Stimulated activated CD4-positive, alpha-beta T cell treated with anti-CD3 and anti-CD28 coated beads, Interleukin-4, amount 100 ng/mL, for 48 hours (primary cell): ENCODE results near the gene PI4KA.
"Not testable (repeated sequence)": the region's sequence is repeated elsewhere in the genome, so short reads cannot be mapped to it uniquely, and the experiment has no call there.

Experiments used
- DNase-seq, 2 donors: peaks; one replicate each; pipeline ENCODE4 v3.0.0-alpha.2; 2020; ENCODE audit warnings: low read depth in 2 of 2

The PI4KA gene

DNA sequence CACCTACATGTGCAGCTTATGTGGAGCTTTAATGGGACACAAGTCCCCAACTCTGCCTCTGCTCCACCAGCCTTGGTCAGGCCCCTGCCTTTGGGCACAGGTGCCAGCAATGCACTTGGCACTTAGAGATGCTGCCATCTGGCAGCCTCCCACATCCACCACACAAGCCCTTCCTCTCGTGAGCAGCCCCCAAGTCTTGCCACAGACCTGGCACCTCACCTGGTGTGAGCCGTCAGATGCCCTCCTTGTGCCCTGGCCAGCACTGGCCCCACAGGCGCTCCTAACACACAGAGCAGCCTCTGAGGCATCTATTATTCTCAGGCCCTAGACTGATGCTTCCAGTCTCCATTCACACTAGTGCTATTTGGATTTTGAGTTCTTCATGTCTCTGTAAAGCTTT lies 109.2 kb downstream of the PI4KA start:
- DNase-seq: no peak

DNA sequence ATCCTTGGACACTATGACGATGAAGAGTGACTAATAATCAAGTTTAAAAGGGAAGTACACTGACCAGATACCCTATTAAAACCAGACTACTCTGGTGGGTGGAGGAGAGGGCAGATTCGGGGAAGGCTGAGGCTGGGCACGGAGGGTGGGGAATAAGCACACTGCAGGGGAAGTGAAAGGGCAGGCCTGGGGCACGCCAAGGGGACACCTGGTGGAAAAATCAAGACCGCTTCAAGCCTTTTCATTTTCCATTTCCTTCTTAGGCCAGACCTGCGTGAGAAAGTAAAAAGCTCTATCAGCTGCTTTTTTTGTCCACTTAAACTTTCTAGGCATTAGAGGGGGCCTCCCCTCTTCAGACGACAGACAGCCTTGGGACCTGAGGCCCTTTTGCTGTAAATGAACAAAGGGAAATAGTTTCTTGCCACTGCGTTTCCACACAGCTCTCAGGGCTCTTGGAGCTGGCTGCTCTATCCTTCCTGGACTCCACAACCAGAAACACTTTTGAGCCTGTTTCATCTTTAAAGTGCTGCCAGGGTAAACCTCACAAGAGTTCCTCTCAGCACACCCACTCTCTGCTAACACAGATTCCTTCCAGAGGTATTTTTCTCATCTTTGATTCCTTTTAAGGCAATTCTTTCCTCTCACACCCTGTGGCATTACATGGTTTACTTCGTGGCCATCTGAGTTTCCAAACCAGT lies 109.7 kb downstream of the PI4KA start:
- no peak for DNase-seq

DNA sequence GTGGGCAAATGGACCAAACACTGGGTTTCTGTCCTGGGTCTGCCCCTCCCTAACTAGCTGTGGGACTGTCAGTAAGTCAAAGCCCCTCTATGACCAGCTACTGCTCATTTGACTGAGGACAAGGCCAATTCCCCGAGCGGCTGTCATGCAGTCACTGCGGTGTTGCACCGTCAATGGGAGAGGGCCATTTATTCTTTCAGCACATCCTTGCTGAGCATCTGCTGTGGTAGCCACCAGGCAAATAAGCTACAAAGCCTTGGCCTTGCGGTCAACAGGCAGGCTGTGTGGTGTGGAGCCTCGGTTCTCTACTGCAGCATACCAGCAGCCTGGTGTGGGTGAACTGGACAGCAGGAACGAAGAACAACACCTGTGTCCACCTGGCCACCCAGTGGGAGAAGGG lies 110.5 kb downstream of the PI4KA start:
- DNase-seq: no peak

DNA sequence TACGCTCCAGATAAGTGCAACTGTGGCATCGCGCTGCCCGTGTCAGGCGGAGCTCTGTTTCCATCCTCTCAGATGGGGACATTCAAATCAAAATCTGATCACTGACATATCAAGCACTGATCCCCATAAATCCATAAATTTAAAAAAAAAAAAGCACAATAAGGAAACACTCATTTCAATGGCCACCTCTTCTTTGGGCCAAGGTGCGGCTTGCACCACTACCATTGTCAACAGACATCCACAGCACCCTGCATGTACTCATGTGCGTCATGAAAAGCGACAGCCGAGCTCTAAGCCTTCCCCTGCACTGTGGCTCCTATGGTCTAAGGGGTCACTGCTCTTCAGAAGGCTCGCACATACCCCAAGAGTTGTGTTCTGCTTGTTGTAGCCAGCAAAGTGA lies 111.4 kb downstream of the PI4KA start:
- DNase-seq: no peak

DNA sequence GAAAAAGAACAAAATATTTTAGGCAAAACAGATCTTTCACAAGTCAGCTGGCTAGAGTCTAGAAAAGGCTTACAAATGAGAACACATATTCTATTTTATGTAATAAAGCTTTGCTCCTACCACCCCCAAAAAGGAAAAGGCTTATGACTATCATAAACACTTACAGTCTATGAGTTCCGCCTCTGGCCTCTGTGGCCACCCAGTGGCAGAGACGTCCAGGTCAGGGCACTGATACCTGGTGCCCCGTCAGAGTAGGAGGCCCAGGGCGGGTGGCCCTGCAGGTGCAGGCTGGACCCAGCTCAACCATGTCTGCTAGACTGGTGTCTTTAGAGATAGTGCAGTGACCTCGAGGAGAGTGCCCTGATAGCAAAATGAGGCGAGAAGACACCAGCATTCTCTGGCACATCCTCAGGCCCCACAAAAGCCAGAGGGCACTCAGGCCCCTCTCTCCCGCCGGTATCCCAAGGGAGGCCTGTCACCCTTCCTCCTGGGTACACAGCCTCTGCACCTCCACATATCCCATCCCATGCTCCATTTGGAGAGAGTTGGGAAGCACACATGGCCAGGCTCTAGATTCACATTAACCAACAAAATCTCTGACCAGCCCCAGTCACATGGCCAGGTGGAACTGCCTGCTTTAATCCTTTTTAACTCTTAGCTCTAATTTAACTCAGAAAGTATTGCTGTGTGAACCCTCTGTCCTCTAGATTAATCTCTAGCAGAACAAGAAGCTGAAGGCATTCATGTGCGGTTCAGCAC lies 112.0 kb downstream of the PI4KA start:
- no peak for DNase-seq

DNA sequence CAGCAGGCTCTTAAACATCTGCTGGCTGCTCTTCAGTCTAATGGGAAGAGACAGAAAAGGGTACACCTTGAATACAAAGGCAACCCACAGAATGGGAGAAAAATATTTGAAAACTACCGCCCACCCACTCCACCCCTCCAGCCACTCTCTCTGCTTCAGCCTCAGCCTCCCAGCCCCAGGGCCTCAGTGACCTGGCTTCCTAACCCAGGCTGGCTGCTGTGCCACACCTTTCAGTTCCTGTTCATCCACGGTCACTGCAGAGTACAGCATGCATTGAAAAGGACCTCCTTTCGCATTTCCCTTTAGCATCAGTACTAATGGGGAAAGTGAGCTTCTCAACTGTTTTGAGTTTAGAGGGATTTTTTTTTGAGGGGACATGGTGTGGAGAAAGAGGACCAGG lies 113.5 kb downstream of the PI4KA start:
- no peak for DNase-seq

DNA sequence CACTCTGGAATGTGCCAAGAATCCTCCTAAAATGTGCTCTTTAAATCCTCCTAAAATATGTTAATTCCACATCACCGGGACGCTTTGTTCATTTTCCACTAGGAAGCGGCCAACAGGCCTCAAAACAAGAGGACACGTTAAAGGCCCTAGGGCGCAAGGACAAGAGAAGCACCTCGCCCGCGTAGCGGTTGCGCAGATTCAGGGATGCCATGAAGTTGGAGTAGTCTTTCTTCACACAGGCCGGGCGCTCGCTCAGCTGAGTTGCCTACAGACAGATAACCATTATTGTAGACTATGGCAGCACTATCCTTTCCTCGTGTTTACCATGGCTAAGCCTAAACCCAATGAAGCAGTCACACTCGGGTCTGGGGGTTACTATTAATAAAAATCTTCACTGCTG lies 114.2 kb downstream of the PI4KA start:
- no peak for DNase-seq

DNA sequence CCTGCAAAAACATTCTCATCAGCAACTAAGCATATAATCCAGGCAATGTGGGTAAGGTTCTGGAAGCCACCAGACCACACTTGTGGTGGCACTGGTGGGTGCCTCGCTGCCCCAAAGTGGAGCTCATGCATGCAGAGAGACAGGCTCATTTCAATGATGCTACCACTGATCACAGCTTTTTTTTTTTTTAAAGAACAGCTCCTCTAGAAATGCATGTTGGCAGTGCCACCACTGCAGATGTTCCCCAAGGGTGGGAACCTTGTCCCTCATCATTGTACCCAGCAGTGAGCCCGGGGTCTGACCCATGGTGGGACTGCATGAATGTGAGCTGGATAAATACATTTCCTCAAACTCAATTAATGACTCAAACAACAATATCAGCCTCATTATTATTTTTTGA lies 115.8 kb downstream of the PI4KA start:
- DNase-seq: no peak

DNA sequence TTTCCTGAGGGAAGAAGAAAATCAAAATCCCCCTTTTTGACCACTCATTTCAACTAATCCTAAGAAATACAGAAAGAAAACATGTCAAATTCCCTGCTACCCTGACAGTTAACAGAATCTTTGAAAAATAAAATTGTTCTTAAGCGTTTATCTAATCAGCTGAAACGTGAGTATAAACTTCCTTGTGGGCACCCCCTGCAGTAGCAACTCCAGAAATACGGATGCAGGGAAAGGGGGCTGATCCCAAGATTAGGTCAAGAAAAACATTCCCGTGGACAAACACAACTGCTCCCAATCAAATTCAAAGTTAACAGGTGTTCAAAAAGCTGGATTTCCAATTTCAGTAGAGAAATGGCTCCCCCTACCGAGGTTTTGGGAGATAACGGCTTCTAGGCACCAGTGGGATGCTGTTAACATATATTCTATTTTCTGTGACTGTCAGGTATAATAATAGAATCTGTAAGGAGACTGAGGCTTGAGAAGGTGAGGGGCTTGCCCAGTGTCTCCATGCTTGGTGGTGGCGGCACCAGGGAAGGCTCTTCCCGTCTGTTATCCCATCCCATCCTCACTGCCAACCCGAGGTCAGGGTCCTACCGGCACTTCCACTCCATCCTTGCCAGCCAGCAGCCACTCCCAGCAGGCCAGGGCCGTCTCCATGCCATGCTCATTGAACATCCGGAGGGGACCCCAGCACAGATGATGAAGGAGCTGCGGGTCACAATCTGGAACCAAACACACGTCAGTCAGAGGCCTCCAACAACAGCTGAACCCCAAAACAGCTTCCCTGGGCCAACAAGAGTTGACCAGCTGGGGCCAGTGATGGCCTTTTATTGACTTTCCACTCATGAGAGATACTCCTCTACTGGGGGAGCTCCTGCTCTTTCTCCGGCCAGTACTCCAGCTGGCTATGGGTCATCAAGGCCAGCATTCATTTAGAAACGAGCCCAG lies 116.7 kb downstream of the PI4KA start:
- DNase-seq: peak; percentile 12 to 19

DNA sequence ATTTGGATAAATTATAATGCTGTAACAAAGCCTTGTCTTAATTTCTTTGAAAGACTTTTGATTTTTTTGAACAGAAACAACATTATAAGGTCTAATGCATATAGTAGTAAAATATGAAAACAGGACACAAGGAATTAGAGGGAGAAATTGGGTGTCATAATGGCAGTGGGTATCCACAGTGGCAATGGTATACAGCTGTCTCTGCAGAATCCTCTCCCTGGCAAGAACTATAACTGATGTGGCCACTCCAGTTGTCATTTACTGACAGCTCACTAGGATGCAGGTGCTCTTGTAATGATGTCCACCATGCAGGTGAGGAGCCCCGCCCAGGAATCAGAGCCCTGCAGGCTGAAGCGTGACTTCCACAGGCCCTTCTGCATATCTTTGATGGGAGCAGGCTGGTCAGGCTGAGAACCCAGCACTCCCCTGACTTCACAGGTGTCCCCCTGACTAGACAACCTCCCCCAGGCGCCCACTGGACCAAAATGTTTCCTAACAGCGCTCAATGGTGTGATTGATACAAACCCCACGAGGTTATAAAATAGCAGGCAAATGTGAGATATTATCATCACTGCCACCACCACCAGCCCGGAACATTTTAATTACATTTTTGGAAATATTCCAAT lies 117.5 kb downstream of the PI4KA start:
- DNase-seq: no peak

DNA sequence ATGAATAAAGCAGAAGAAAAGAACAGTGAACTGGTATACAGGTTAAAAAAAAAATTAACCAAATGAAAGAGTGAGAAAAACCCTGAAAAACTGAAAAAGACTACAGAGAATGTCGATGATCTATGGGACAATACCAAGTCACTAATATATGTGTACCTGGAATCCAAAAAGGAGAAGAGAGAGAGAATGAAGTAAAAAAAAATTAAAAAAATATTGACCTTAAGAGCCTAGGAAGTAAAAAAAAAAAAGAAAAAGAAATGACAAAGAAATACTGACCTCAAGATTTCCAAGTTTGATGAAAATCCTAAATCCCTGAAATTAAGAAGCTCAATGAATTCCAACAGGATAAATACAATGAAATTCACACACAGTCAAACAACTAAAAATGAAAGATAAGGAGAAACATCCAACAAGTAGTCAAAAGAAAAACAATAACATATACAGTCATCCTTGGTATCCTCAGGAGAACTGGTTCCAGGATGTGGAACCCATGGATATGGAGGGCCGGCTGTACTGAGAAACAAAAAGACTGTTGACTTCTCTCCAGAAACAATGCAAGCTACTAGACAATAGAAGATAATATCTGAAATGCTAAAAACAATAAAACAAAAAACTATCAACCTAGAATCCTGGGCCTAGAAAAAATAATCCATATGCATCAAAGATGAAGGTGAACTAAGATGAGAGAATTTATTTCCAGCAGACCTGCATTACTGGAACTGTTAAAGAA lies 118.2 kb downstream of the PI4KA start:
- no peak for DNase-seq

DNA sequence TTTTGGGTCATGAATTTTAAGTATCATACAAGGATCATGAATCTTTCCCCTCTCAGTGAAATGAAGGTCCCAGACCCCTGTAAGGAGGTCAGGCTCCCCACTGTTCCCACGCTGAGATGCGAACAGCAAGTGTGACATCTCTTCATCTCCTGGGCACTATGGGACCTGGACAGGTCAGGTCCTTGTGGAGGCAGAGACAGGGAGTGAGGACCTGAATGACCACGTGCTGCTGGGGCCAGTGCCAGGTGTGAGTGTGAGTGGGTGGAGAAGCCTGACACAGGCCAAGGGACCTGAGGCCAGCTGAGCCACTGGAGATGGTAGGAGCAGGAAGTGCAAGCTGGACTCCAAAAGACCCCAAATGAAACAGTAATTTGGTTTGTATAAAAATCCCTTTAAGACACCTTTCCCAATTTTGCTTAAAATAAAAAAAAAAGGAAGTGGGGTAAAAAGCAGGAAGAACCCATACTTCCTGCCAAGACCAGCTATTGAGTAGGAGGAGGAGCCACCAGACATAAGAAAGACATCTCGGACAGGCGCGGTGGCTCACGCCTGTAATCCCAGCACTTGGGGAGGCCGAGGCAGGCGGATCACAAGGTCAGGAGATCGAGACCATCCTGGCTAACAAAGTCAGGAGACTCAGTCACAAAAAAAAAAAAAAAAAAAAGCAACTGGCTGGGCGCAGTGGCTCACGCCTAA lies 120.1 kb downstream of the PI4KA start:
- DNase-seq: no peak

DNA sequence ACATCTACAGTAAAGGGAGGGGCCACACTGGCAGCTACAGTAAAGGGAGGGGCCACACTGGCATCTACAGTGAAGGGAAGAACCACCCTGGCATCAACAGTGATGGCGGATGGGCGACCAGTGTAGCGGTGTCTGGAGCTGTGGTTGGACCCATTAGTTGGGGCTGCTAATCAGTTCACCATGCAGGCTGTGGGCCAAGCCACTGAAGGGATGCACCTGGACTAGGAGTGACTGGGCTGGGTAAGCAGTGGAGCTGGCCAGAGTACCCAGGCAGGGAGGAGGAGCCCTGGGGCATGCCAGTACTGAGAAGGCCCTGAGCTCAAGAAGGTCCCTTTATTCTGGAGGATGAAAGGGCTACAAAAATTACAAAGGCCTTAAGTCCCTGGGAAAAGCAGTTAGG lies 121.7 kb downstream of the PI4KA start:
- not testable (repeated sequence) for DNase-seq

DNA sequence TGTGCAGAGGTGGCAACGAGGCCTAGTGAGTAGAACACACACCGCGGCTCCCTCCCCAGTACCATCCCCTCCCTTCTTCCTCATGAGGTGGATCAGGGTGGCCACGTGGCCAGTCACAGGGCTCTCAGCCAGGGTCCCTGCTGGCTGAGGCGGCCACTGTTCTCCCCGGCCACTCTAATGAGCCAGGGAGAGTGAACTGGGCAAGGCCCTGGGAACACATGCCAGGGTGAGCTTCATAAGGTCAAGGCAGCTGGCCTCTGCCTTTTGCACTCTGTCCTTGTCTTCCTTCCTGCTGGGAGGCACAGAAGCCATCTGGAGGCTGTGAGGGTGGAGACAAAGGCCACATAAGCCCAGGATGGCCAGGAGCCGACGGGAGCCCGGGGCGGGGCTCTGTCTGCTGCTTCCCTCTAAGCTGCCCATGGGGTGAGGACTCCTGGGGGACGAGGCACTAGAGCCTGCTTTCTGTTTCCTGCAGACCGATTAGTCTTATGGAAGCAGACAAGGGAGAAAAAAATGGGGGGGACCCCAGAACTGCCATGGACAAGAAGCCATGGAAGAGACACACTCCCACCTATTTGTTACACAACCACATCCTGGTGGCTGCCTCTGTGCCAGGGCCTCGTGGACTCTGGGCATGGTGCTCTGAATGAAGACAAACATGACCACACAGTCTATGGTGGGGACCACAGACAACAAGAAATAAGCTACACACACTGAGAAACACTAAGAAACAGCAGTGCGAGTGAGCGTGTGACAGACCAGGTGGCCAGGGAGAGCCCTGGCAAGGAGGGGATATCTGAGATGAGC lies 123.1 kb downstream of the PI4KA start:
- DNase-seq: not testable (repeated sequence)

DNA sequence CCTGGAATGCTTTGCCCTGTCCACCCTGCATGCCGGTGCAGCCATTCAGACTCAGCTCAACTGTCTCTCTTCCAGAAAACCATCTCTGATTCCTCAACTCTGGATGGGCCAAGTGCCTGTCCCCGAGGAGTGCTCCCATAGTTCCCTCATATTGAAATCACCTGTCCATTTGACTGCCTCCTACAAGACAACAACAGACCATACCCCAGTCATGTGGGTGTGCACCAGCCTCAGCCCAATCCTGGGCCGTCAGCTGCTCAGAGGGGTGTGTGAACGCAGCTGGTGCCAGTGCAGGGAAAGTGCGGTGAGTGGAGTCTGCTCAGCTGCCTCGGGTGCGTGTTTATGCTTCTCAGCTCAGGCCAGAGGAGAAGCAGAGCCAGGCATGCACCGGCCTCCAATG lies 126.2 kb downstream of the PI4KA start:
- DNase-seq: not testable (repeated sequence)

DNA sequence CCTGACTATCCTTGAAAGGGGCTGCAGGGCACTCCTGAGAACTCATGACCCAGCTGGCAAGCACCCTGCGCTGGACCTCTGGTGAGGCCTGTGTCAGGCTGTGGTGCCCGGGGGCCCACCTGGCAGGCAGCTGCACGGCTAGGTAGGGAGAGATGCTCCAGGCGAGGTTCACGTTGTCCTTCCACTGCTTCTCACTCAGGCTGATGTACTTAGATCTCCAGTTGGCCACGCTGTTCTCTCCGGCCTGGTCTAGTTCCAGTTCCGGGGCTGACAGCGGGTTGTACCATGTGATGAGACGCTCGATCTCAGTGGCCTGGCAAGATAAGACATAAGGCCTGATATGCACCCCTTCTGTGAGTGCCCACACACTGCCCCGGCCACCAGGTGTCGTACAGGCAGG lies 129.4 kb downstream of the PI4KA start:
- no peak for DNase-seq

DNA sequence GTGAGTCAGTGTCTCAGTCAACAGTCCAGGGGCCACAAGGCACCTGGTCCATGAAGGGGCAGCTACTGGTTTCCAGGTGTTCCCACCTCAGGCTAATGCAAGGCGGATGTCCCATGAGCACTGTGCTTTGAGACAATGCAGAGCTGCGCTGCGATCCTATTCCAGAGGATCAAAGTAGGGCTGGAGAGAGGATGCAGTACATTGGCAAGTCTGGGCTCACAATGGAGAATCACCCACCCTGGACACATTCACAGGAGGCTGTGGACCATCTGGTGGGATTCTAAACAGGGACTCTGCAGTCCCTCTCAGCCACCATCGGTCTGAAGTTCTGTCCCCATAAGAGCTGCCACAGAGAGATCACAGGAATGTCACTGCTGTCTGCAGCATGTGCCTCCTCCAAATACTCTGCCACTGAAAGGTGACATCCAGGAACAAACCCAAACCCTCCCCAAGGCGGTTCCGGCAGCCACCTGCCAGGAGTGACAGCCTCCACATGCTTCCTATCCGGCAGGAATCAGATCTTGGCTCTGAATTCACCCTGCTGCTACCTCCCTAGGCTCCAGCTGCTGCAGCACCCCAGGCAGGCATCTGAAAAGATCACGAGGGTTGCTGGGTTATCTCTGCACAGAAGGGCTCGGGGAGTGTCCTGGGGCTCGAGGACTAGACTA lies 130.0 kb downstream of the PI4KA start:
- DNase-seq: no peak

DNA sequence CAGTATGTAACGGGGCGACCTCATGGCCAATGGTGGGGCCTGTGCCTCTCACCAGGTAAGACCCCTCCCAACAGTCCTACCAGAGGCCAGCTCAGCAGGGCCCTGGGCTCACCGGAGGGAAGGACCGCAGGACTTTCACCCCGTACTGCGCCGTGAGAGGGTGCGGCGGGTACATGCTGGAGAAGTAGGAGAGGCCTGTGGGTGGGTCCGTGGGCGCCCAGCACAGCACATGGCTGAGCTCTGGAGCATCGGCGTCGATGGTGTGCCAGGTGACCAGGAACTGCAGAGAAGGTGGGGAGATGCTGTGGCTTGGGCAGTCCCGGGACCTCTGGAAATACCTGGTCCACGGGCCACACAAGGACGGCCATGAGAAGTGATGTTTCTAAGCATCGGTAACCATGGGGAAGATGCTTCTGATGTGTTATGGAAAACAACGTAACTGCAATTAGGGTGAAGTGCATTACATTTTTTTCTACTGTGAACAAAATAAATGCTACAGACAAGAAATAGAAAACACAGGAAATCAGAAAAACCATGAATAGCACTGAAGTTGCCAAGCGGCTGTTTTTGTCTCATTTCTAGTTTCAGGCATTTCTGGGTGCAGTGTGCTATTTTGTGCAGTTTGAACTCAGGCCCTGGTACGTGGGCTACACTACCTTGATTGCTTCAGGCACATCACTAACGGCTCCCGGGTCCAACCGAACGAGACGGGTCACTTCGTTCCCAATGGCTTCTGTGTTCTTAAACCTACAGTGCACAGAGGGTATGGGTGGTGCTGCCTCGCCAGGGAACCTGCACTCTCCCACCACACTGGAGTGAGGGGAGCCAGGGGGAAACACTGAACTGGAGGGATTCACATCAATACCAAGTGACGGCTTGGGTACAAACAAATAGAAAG lies 131.2 kb downstream of the PI4KA start:
- DNase-seq: no peak
